SH-SY5Y (cell line): ENCODE results near the gene ETFB.

Experiments
- GATA2 ChIP-seq: IDR thresholded peaks from 2 replicates; pipeline ENCODE4 v1.6.1; 2011; ENCODE audit warnings: mild to moderate bottlenecking, low read depth, low read length
- GATA3 ChIP-seq: IDR thresholded peaks from 2 replicates; pipeline ENCODE4 v1.6.1; 2011; ENCODE audit warnings: low read depth, mild to moderate bottlenecking, low read length, moderate library complexity

DNA sequence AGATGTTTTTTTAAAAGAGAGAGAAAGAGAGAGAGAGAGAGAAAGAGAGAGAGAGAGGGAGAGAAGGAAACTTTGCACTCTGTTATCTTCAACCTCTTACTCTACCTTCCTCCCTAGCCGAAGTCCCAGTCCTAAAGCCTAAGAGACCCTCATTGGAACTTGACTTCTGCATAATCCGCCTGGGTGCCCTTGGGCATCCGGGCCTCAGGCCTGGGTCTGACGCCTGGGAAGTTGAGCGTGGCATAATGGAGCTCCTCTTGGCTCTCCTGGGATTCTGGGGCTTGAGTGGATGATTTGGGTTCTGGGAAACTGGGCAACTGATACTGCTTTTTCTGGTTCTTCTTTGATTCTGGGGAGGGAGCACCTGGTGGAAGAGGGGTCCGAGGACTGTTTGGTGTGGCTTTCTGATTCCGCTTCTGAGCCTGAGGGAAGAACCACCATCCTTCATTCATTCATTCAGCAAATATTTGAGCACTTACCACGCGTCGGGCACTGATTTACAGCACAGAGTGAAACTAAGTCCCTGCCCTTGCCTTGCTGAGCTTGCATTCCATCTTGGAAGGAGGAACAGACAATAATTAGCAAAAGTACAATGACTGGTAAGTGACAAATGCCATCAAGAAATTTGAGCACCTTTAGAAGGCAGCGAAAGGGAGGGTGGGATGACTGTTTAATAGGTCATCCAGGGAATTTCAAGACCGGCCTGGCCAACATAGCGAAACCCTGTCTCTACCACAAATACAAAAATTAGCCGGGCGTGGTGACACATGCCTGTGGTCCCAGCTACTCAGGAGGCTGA lies 45.0 kb upstream of the ETFB start:
- no peak for TF ChIP-seq GATA3
- no peak for TF ChIP-seq GATA2
